ENCODE measurements around the gene NINL. TPM values are rescaled to one million over a fixed set of nuclear protein-coding genes. Genes with fewer than 3 reads are reported as not detected.
"Not testable (repeated sequence)": the region's sequence is repeated elsewhere in the genome, so short reads cannot be mapped to it uniquely, and the experiment has no call there.

Gene NINL
- total RNA-seq, result 23.2 and 27.1 TPM in 2 replicates
- 24.5 and 31.7 TPM in 2 replicates for polyA plus RNA-seq

GRCh38 chr20:25584905-25585704 lies at the start of gene NINL:
Gene NINL (minus strand): TSS chr20:25585531. CDS start chr20:25526587, 58,944 bp downstream.
- Histone ChIP-seq H3K27me3 (no peaks in the 10 kb centered on the region), H3K79me2 (peaks cover 48% of the 10 kb centered on the region), H2AFZ (peak within 1 kb of the TSS; percentile 92), H3K27ac (peak within 1 kb of the TSS; percentile 98), H3K4me2 (peak within 1 kb of the TSS; percentile 94), H4K20me1 (ENCODE audit: insufficient read depth, poor library complexity, severe bottlenecking) (peaks cover 28% of the 10 kb centered on the region), H3K4me1 (ENCODE audit: insufficient read depth) (peaks cover 27% of the 10 kb centered on the region), H3K4me3 (peak within 1 kb of the TSS; percentile 74), H3K9me2 (replicated peaks; ENCODE audit: insufficient read depth) (no peaks in the 10 kb centered on the region), H3K36me3 (replicated peaks; ENCODE audit: insufficient read depth, low read depth) (no peaks in the 10 kb centered on the region), H3K9me3 (ENCODE audit: low read depth) (no peaks in the 10 kb centered on the region)
- TF ChIP-seq EZH2 (IDR thresholded peaks at IDR 0.05; ENCODE audit: borderline replicate concordance), result no peak
- peak; percentile 91 for DNase-seq (ENCODE audit: low spot score)
- under 1% methylated on average over 89 of the region's 108 CpGs for whole genome bisulfite sequencing (ENCODE audit: low lambda C conversion rate, missing lambda C conversion rate)

- peaks cover 4% of the 10 kb centered on the region for H3K9me3 ChIP-seq (ENCODE audit: low read depth)
- no peaks in the 10 kb centered on the region for H3K27me3 ChIP-seq
- H4K20me1 ChIP-seq (ENCODE audit: insufficient read depth, poor library complexity, severe bottlenecking), result no peaks in the 10 kb centered on the region
- H3K4me3 ChIP-seq, result no peak overlapping the region
- no peaks in the 10 kb centered on the region for H3K9me2 ChIP-seq (replicated peaks; ENCODE audit: insufficient read depth)
- 82% methylated on average over 5 of the region's 5 CpGs for WGBS (ENCODE audit: low lambda C conversion rate, missing lambda C conversion rate)
- H3K79me2 ChIP-seq, result no peaks in the 10 kb centered on the region
- H3K4me2 ChIP-seq, result no peak overlapping the region
- no peaks in the 10 kb centered on the region for H3K36me3 ChIP-seq (replicated peaks; ENCODE audit: insufficient read depth, low read depth)
- H3K4me1 ChIP-seq (ENCODE audit: insufficient read depth), result no peaks in the 10 kb centered on the region
- H2AFZ ChIP-seq, result no peak overlapping the region
- TF ChIP-seq, protein P1, sequence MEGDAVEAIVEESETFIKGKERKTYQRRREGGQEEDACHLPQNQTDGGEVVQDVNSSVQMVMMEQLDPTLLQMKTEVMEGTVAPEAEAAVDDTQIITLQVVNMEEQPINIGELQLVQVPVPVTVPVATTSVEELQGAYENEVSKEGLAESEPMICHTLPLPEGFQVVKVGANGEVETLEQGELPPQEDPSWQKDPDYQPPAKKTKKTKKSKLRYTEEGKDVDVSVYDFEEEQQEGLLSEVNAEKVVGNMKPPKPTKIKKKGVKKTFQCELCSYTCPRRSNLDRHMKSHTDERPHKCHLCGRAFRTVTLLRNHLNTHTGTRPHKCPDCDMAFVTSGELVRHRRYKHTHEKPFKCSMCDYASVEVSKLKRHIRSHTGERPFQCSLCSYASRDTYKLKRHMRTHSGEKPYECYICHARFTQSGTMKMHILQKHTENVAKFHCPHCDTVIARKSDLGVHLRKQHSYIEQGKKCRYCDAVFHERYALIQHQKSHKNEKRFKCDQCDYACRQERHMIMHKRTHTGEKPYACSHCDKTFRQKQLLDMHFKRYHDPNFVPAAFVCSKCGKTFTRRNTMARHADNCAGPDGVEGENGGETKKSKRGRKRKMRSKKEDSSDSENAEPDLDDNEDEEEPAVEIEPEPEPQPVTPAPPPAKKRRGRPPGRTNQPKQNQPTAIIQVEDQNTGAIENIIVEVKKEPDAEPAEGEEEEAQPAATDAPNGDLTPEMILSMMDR (IDR thresholded peaks at IDR 0.05; ENCODE audit: poor library complexity), result no peak
- TF ChIP-seq EZH2 (IDR thresholded peaks at IDR 0.05; ENCODE audit: borderline replicate concordance) (no peak), EZH2phosphoT487 (IDR thresholded peaks at IDR 0.05; ENCODE audit: low read depth, severe bottlenecking, unreplicated experiment) (no peak)
- DNase-seq (ENCODE audit: low spot score), result no peak
- no peak overlapping the region for H3K27ac ChIP-seq
These were observed 47.8 kb upstream of the NINL start for GRCh38 chr20:25632940-25633790.

GRCh38 chr20:25630615-25631014 lies 45.3 kb upstream of the NINL start:
- not testable (repeated sequence) for H3K27ac ChIP-seq; H3K4me2 ChIP-seq; H2AFZ ChIP-seq; DNase-seq (ENCODE audit: low spot score); H3K27me3 ChIP-seq; H3K9me3 ChIP-seq (ENCODE audit: low read depth); H3K4me3 ChIP-seq; H3K36me3 ChIP-seq (replicated peaks; ENCODE audit: insufficient read depth, low read depth); H3K4me1 ChIP-seq (ENCODE audit: insufficient read depth); H4K20me1 ChIP-seq (ENCODE audit: insufficient read depth, poor library complexity, severe bottlenecking); H3K79me2 ChIP-seq; H3K9me2 ChIP-seq (replicated peaks; ENCODE audit: insufficient read depth)
- WGBS (ENCODE audit: low lambda C conversion rate, missing lambda C conversion rate), result 91% methylated on average over 2 of the region's 2 CpGs

DNA sequence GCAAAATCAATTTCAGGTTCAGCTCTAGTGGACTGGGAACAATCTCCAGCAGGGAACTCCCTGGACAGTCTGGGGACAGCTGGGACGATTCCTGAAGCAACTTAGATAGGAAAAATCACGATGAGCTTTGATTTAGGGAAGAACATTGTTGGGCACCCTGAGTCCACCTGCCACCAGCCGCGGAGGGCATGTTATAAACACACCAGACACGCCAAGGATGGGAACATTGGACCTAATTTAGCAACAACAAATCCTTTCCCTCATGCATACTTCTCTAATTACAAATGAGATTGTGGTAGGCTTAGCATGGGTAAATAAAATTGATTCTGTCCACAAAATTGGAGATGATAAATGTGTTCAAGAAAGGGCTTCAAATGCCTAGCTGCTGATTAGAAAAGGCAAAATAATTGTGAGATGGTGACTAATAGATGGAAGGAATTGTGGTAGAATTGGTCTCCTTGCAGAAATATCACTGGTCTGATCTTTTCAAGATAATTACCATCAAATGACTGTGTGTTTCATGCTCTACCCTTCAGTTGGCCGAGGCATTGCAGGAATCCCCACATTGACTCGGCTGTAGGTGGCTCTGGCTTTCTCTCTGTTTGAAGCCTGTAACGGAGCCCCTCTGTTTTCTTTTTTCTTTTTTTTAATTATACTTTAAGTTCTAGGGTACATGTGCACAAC lies 44.6 kb upstream of the NINL start:
- DNase-seq (ENCODE audit: low spot score), result no peak
- Histone ChIP-seq H3K9me2 (replicated peaks; ENCODE audit: insufficient read depth) (no peaks in the 10 kb centered on the region), H3K79me2 (peaks cover 10% of the 10 kb centered on the region), H3K9me3 (ENCODE audit: low read depth) (no peaks in the 10 kb centered on the region), H3K4me3 (no peak overlapping the region), H4K20me1 (ENCODE audit: insufficient read depth, poor library complexity, severe bottlenecking) (no peaks in the 10 kb centered on the region), H3K27me3 (no peaks in the 10 kb centered on the region), H3K36me3 (replicated peaks; ENCODE audit: insufficient read depth, low read depth) (no peaks in the 10 kb centered on the region), H3K27ac (no peak overlapping the region), H3K4me2 (no peak overlapping the region), H2AFZ (no peak overlapping the region), H3K4me1 (ENCODE audit: insufficient read depth) (peaks cover under 1% of the 10 kb centered on the region)
- TF ChIP-seq, protein P1 (IDR thresholded peaks at IDR 0.05; ENCODE audit: poor library complexity), result no peak
- TF ChIP-seq EZH2 (IDR thresholded peaks at IDR 0.05; ENCODE audit: borderline replicate concordance), result no peak
- TF ChIP-seq EZH2phosphoT487 (IDR thresholded peaks at IDR 0.05; ENCODE audit: low read depth, severe bottlenecking, unreplicated experiment), result no peak
- 90% methylated on average over 8 of the region's 8 CpGs for WGBS (ENCODE audit: low lambda C conversion rate, missing lambda C conversion rate)
